ENCODE measurements around the gene PRKCA.
"Not testable (repeated sequence)": the region's sequence is repeated elsewhere in the genome, so short reads cannot be mapped to it uniquely, and the experiment has no call there.

PRKCA gene

DNA sequence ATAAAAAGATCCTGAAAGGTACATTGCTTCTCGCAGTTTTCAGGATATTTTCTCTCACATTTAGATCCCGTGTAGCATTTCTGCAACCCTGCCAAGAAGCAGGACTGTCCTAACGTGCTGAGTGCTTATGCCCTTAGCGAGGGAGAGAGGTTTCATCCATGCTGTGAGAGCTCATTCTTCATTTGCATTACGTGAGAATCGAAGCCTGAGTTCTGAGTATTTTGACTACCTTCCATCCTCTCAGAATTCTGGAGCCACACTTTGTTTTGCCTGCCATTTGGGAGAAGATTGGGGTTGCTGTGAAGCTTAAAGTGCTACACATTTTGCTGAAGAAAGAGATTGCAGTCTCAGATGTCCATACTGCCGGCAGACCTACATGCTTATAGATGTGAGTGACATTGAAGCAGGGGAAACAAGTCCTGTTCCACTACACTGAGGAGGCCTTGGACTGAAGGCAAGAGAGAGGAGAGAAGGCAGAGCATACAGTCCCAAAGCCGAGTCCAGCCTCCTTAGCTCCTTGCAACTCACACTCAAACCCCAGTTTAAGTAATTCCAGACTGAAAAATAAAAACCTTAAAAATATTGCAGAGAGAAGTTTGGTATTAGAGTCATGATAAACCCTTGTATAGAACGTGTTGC lies 183.0 kb downstream of the PRKCA start:
- no peak for DNase-seq (ENCODE audit: low spot score)

DNA sequence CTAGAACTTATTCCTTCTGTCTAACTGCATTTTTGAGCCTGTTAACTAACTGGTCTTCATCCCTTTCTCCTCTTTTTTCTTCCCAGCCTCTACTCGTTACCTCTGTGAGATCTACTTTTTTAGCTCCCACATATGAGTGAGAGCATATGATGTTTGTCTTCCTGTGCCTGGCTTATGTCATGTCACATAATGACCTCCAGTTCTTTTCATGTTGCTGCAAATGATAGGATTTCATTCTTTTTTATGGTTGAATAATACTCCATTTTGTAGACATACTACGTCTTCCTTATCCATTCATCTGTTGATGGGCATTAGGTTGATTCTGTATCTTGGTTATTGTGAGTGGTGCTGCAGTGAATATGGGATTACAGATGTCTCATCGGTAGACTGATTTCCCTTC lies 184.7 kb downstream of the PRKCA start:
- no peak for DNase-seq (ENCODE audit: low spot score)

DNA sequence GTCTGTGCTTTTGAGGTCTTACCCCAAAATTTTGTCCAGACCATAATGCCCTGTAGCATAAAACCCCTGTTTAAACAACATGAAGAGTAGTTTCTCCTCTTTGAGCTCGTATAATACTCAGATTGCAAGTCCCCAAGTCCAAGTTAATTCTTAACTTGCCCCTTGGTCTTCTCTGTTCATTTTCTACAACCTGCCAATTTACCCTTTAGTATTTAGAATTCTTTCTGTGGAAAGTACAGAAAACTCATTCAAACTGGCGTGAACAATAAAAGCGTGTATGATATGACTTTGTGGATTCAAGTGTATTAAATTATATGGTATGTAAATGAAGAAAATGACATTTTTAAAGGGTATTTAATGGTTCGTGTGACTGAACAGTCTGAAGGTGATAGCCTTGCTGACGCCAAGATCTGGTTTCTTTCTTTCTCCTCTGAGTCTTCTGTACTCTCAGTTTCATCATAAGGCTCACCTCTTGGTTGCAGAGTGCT lies 185.6 kb downstream of the PRKCA start:
- no peak for DNase-seq (ENCODE audit: low spot score)

DNA sequence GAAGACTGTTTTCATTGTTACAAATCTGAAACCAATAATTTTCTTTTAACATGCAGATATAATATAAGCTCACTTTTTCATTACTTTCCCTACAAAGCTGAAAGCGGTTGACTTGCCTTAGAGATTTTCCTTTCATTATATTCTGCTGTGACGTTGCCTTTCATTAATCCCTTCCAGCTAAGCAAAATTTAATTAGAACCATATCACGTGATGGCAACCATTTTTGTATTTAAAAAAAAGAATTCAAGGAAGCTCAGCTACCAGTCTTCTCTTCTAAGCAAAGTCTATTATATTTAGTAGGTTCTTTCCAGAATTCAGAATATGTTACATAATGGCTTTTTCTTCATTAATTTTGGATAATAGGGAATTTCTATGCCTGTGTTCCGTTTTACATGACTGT lies 186.5 kb downstream of the PRKCA start:
- no peak for DNase-seq (ENCODE audit: low spot score)

DNA sequence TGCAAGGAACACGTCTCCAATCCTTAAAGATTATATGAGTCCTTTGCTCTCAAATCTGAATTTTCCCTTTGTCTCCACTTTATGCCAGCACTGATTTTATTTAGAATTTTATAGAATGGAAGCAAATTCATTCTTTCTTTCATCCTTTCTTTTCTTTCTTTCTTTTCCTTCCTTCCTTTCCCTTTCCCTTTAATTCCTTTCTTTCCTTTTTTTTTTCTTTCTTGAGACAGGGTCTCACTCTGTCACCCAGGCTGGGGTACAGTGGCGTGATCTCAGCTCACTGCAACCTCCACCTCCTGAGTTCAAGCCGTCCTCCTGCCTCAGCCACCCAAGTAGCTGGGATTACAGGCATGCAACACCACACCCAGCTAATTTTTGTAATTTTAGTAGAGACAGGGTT lies 187.2 kb downstream of the PRKCA start:
- not testable (repeated sequence) for DNase-seq (ENCODE audit: low spot score)

DNA sequence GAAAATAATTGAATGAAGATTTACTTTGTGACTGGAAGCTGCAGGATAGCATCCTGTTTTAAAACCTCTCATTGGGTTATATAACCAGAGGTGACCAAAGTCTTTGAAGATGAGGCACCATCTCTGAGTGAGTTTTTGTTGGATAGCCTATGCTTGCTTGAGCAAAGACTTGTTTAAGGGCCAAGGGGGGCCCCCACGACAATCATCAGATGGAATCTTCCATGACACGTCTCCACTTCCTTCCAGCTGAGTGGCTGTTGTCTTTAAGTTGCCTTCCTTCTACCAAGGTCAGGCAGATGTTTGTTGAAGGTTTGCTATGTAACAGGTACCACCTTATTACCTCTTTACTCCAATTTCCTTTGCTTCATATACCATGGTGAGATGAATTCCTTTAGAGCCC lies 188.8 kb downstream of the PRKCA start:
- no peak for DNase-seq (ENCODE audit: low spot score)

DNA sequence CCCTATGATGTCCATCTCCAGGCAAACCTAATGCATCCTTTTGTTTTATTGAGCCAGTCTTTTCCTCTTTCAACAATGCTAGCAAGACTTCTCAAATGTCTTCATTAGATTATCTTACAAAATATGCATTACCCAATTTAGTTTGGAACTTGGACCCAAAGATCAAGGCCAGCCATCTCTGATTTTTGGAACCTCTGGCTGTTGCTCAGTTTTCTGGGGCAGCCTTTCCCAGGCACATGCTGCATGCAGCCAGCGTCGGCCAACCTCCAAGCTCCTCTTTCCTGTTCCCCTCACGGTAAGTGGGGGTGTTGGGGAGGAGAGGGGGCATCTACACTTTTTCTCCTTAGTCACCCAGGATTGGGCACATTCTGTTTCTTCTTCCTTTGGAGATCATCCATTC lies 189.3 kb downstream of the PRKCA start:
- DNase-seq (ENCODE audit: low spot score): no peak

DNA sequence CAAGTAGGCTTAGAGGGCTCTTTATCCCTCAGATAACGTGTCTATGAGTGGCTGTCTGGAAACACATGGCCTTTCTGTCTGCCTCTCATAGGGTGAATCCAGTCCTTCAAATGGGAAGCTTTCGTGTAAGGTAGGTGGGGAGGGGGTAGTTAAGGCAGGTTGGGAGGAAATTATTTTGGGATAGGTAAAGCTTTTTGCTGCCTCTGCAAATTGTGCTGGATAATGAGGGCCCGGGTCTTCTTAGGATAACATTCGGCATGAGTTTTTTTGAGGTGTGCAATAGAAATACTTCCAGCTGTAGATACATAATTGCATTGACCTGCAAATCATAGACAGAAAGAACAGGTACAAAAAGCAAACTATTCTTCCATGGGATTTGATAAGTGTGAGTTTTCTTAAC lies 189.7 kb downstream of the PRKCA start:
- no peak for DNase-seq (ENCODE audit: low spot score)

DNA sequence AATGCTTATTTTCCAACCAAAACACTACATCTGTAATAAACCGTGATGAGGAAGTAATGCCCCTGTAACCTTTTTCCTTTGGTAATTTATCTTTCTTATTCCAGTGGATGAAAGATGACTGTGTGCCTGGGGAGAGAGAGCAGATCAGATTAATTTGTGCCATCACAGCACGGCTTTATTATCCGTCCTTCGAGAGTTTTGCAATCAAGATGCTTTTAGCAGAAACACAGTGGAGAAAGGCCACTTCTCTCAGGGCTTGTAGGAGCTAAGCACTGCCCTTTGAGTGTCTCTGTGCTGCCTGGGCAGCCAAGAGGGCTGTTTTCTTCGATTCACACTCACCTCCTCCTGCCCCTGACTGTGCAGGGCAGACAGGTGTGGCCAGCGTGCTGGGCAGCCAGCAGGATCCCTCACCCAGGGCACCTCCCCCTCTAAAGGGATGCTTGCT lies 190.2 kb downstream of the PRKCA start:
- DNase-seq (ENCODE audit: low spot score): peak; percentile 23

DNA sequence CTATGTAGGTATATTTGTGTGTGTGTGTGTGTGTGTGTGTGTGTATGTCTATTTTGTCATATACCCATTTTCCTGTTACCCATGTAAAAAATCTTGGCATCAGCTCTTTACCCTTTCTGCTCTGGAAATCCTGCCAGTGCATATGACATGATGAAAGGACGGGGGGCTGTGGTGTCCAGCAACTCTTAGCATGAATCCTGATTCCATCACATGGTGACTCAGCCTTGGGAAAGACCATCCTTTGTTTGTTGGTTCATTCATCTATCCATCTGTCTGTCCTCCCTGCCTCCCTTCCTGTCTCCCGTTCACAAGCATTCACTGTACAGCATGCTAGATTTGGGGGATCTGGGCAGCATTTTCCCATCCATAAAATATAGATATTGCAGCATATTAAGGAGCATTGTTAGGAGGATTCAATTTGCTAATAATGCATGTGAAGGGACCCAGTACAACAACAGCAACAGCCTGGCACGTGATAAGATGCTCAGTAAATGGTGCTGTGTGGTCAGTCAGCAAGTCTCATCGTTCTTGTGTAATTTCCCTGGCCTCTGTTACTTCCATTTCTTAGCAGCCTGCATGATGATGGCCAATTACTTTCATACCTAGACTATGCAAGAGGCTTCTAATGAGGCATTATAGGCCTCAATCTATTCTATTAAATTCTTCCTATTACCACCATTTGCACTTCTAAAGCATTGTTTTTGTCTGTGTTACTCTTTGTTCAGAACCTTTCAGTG lies 191.0 kb downstream of the PRKCA start:
- DNase-seq (ENCODE audit: low spot score): no peak

DNA sequence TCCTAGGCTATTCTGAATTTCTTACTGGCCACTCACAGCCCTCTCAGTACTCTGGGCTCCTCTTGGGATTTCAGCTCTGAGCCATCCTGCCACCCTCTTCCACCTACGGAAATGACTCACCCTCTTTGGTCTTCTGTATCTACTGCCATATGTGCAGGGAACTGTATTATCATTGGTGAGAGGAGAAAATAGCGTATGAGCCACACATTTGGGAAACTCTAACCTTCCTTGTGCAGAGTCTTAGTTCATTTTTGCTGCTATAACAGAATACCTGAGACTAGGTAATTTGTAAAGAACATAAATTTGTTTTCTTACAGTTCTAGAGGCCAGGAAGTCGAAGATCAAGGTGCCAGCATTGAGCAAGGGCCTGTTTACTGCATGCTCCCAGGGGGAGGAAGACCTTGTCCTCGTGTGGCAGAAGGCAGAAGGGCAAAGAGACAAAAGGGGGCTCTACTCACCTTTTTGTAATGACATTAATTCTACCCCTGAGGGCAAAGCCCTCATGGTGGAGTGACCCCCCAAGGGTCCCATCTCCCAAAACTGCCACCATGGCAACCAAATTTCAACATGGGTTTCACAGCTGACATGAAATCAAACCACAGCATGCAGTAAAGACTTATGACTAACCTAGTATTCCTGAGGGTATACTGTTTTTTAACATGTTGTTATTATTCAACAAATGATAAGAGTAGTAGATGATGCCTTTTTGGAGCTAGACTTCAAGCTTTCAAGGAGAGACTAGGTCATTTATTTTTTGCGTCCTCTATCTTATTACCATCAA lies 191.8 kb downstream of the PRKCA start:
- DNase-seq (ENCODE audit: low spot score): no peak

DNA sequence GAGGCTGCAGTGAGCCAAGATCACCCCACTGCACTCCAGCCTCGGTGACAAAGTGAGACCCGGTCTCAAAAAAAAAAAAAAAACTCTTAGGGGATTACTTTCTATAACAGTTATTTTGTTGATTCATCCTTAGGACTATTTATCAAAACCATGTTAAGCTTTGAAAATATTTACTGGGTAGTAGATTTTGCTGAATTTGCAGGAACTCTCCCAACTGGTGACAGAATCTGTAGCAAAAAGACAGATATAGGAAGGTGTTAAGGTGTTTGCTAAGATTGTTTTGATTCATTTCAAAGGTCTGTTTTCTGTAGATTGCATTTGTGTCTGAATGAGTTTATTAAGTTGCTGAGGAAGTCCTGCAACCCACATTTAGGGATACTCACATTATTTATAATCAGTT lies 192.6 kb downstream of the PRKCA start:
- DNase-seq (ENCODE audit: low spot score): no peak

DNA sequence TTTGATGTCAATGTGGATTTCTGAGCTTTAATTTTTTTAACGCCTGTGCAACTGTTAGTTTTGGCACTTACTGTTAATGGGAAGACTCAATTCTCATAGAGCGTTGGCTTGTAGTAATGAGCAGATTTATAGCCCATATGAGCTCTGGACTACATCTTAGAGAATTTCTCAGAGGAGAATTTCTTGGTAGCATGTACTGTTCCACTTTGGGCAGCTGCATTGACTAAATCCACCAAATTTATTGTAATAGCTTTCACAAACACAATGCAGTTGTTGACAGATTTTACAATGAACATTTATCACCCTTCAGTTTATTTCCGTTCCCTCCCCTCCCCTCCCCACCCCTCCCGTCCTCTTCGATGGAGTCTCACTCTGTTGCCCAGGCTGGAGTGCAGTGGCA lies 193.9 kb downstream of the PRKCA start:
- no peak for DNase-seq (ENCODE audit: low spot score)

DNA sequence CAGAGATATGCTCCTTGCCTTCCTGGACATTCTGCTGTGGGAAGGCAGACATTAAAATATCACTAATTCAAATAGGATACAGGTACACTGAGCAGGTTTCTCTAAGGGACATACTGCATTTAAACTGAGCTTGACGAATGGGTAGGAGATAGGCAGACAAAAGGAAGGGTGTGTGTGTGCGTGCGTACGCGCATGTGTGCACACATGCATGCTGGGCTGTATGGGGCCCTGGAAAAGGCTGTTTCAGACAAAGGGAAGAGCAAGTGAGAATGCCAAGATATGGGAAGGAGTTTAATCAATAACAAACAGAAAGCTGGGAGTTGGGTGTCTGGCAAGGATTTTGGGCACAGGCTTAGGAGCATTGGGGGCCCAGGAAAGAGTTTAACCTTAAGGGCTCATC lies 196.2 kb downstream of the PRKCA start:
- no peak for DNase-seq (ENCODE audit: low spot score)

DNA sequence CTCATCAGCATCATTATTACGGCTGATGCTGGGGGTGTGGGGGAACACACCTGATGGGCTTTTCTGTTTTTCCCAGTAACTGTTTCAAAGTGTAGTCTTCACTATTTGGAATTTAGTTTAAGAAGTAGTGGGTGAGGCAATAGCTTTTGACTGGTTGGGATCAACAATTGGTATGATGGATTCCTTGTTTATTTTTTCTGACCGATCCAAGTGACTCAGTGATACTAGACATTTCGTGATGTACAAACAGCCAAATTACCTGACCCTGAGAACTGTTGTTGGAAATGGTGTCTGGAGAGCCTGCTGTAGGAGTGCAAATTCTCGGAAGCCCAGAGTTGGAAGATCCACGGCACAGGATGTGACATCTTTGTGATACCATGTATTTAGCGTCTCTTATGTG lies 204.2 kb downstream of the PRKCA start:
- no peak for DNase-seq (ENCODE audit: low spot score)

DNA sequence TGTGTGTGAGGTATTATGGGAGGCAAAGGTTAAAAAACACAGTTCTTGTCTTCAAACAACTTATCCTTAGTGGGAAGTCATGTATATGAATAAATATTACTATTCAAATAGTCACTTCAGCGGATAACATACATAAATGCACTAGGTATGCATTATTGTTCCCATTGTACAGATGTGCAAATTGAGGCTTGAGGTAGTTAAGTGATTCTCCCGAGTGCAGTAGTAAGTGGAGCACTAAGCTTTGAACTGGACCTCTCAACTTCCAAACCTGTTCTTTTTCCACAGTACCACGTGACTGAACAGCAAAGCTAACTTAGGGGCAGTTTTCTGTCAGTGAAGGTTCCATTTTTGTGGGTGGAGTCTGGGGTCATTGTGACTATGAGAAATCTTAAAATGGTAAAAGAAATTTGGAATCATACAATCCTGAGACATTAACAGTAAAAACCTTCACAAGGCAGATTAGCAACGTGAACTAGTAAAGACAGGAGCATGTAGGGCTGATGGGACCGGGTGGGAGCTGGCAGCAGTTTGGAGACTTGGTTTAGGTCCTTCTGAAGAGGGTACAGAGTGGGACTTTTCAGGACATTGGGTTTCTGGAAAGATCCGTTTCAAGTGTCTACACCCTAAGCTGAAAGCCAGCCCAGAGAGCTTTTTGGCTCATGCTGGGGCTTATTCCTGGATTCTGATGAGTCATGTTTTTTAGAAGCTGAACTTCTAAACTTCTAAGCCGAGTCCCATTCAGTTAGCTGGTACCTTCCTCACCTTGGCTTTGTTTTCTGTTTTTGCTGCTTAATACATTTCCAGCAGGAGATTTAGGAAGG lies 204.9 kb downstream of the PRKCA start:
- DNase-seq (ENCODE audit: low spot score): no peak

DNA sequence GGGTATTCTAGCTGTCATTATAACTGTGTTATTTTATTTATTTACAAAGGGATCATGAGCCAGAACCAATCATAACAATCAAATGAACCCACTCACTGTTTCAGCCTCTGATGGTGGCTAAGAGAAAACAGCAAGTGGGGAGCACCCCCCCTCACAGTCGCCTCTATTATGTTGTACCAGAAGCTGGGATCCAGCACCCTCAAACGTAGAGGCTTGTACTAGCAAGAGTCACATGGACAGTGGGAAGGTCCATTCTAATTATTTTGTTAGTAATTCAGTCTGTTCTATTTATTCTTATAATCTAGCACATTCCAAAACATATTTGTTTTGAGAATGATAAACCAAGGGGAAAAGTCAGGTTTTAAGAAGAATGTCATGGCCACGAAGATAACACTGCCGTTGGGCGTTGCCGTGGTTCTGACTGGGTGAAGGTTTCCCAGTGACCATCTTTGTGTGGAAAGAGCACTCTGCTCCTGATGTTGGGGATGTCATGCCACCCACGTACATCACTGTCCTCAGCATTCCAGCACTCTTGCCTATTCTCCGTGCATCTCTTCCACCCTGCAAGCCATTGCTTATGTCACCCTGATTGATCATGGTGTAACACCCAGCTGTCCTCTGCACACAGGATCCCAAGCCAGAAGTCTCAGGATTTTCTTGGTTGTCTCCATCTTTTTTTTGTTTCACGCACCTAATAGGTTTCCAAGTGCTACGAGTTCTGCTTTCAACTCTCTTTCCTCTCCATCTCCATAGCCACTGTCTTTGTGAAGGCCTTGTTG lies 205.8 kb downstream of the PRKCA start:
- no peak for DNase-seq (ENCODE audit: low spot score)

DNA sequence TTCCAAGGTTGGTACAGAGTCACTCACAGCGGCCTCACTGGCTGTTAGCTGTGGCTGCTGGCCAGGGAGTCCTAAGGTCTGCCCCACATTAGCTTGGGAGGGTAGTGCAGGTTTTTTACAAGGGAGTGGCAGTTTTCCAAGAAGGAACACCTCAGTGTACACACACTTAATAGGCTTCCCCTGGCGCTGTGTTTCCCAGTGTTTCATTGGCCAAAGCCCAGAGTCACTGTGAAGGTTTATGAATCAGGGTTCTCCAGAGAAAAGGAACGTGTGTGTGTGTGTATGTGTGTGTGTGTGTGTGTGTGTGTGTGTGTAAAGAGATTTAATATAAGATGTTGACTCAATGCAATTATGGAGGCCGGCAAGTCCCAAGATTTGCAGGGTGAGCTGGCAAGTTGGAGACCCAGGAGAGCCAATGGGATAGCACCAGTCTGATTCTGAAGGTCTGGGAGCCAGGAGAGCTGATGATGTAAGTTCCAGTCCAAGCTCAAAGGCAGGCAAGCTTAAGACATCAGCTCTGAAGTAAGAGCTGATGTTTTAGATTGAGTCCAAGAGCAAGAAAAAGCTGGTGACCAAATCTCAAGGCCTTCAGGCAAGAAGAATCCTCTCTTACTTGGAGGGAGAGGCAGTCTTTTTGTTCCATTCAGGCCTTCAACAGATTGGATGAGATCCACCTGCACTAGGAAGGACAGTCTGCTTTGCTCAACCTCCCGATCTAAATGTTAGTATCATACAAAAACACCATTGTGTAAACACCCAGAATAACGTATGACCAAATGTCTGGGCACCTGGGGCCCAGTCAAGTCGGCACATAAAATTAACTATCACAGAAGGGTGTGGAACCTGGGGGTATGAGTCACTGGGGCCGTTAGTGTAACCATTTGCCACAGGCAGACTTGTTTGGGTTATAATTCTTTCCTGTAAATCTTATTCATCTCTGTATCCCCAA lies 206.8 kb downstream of the PRKCA start:
- DNase-seq (ENCODE audit: low spot score): no peak

DNA sequence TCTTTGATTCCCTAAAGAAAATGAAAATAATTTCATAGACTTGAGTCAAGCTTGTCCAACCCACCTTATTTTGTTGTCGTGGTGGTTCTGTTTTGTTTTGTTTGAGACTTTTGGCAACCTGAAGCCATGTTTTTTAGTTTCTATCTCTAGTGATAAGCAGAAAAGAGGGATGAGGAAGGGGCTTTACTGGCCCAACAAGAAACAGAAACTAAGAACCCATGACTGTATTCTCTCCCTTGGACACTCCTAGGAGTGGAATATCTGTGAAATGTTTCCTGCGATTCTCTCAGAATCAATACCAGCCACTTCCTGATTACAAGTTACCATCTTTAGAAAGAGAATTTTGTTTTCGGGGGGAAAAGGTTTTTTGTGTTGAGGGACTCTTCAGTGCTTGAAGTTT lies 207.5 kb downstream of the PRKCA start:
- no peak for DNase-seq (ENCODE audit: low spot score)

DNA sequence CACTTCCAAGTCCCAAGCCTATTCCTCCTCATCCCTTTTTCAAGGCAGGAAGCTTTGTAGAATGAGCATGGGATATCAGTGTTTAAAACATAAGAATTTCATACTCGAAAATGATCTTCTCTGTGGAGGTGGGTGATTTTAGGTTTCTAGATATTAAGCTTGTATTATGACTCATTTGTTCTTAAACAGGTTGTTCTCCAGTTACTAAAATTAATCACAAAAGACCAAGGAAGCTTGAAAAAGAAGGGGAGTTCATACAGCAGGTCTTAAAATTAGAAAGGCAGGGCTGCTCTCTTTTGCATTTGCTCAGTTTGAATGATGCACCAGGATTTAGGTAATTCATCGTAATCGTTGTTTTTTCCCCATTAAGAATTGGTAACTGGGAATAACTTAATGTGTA lies 208.7 kb downstream of the PRKCA start:
- DNase-seq (ENCODE audit: low spot score): no peak
